ENCODE results near the gene ZNF536.

DNA sequence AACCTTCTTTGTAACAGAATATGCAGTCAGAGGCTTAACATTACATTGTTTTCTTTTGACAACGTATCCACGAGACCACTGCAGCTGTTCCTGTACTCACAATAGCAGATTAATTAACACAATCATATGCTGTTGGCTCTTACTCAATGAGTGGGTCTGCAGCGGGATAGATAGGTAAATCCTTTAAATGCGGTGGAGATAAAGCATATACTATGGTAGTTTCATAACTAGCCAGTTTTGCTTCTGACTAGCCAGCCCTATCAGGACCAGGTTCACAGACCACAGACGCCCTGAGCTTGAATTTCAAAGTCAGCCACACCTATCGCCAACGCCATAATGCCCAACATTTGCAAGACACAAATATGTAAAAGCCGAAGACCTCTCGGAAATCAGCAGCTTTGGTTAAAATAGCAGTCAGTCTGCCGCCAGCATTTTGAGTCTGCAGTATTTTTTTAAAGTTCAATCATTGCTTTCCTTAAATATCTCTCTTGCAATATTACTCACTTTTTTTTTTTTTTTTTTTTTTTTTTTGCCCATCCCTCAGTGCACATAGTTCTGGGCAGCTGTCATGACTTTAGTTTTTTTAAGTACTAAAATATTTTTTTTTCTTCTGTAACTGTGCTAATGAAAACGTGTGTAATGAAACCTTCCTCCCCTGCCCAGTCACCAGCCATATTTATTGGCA is 120.5 kb downstream of the ZNF536 start:
- TF ChIP-seq JUND (IDR thresholded peaks at IDR 0.05; ENCODE audit: low read depth, low read length): no peak
- TF ChIP-seq, protein P1, sequence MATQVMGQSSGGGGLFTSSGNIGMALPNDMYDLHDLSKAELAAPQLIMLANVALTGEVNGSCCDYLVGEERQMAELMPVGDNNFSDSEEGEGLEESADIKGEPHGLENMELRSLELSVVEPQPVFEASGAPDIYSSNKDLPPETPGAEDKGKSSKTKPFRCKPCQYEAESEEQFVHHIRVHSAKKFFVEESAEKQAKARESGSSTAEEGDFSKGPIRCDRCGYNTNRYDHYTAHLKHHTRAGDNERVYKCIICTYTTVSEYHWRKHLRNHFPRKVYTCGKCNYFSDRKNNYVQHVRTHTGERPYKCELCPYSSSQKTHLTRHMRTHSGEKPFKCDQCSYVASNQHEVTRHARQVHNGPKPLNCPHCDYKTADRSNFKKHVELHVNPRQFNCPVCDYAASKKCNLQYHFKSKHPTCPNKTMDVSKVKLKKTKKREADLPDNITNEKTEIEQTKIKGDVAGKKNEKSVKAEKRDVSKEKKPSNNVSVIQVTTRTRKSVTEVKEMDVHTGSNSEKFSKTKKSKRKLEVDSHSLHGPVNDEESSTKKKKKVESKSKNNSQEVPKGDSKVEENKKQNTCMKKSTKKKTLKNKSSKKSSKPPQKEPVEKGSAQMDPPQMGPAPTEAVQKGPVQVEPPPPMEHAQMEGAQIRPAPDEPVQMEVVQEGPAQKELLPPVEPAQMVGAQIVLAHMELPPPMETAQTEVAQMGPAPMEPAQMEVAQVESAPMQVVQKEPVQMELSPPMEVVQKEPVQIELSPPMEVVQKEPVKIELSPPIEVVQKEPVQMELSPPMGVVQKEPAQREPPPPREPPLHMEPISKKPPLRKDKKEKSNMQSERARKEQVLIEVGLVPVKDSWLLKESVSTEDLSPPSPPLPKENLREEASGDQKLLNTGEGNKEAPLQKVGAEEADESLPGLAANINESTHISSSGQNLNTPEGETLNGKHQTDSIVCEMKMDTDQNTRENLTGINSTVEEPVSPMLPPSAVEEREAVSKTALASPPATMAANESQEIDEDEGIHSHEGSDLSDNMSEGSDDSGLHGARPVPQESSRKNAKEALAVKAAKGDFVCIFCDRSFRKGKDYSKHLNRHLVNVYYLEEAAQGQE (IDR thresholded peaks at IDR 0.05; ENCODE audit: low read depth, low read length): no peak
- TF ChIP-seq, protein P2, sequence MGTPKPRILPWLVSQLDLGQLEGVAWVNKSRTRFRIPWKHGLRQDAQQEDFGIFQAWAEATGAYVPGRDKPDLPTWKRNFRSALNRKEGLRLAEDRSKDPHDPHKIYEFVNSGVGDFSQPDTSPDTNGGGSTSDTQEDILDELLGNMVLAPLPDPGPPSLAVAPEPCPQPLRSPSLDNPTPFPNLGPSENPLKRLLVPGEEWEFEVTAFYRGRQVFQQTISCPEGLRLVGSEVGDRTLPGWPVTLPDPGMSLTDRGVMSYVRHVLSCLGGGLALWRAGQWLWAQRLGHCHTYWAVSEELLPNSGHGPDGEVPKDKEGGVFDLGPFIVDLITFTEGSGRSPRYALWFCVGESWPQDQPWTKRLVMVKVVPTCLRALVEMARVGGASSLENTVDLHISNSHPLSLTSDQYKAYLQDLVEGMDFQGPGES (IDR thresholded peaks at IDR 0.05): no peak
- TF ChIP-seq, protein P3, sequence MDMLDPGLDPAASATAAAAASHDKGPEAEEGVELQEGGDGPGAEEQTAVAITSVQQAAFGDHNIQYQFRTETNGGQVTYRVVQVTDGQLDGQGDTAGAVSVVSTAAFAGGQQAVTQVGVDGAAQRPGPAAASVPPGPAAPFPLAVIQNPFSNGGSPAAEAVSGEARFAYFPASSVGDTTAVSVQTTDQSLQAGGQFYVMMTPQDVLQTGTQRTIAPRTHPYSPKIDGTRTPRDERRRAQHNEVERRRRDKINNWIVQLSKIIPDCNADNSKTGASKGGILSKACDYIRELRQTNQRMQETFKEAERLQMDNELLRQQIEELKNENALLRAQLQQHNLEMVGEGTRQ (IDR thresholded peaks at IDR 0.05; ENCODE audit: borderline replicate concordance, low read depth, low read length): no peak
- no peak for TF ChIP-seq CREB1 (IDR thresholded peaks at IDR 0.05; ENCODE audit: low read depth)
- no peak for TF ChIP-seq SMC3 (IDR thresholded peaks at IDR 0.05; ENCODE audit: borderline replicate concordance, low read length)
- TF ChIP-seq, protein P4, sequence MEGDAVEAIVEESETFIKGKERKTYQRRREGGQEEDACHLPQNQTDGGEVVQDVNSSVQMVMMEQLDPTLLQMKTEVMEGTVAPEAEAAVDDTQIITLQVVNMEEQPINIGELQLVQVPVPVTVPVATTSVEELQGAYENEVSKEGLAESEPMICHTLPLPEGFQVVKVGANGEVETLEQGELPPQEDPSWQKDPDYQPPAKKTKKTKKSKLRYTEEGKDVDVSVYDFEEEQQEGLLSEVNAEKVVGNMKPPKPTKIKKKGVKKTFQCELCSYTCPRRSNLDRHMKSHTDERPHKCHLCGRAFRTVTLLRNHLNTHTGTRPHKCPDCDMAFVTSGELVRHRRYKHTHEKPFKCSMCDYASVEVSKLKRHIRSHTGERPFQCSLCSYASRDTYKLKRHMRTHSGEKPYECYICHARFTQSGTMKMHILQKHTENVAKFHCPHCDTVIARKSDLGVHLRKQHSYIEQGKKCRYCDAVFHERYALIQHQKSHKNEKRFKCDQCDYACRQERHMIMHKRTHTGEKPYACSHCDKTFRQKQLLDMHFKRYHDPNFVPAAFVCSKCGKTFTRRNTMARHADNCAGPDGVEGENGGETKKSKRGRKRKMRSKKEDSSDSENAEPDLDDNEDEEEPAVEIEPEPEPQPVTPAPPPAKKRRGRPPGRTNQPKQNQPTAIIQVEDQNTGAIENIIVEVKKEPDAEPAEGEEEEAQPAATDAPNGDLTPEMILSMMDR (IDR thresholded peaks at IDR 0.05 in 2 of 3, conservative IDR thresholded peaks at IDR 0.05 in 1 of 3; ENCODE audit: control insufficient read depth in 2 of 3, extremely low read depth in 1 of 3, insufficient read depth in 1 of 3, low read depth in 3 of 3, low read length in 3 of 3): no peak
- TF ChIP-seq, protein P5, sequence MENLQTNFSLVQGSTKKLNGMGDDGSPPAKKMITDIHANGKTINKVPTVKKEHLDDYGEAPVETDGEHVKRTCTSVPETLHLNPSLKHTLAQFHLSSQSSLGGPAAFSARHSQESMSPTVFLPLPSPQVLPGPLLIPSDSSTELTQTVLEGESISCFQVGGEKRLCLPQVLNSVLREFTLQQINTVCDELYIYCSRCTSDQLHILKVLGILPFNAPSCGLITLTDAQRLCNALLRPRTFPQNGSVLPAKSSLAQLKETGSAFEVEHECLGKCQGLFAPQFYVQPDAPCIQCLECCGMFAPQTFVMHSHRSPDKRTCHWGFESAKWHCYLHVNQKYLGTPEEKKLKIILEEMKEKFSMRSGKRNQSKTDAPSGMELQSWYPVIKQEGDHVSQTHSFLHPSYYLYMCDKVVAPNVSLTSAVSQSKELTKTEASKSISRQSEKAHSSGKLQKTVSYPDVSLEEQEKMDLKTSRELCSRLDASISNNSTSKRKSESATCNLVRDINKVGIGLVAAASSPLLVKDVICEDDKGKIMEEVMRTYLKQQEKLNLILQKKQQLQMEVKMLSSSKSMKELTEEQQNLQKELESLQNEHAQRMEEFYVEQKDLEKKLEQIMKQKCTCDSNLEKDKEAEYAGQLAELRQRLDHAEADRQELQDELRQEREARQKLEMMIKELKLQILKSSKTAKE (IDR thresholded peaks at IDR 0.05; ENCODE audit: low read depth, poor library complexity, severe bottlenecking): no peak
- TF ChIP-seq POLR2AphosphoS2 (IDR thresholded peaks at IDR 0.05; ENCODE audit: low read depth, low read length): no peak
- no peak for TF ChIP-seq CBFB (IDR thresholded peaks at IDR 0.05; ENCODE audit: low read depth)
- no peak for TF ChIP-seq TARDBP (IDR thresholded peaks at IDR 0.05; ENCODE audit: borderline replicate concordance)
- TF ChIP-seq BHLHE40 (IDR thresholded peaks at IDR 0.05; ENCODE audit: borderline replicate concordance in 1 of 2, low read depth in 2 of 2, low read length in 1 of 2): no peak
- TF ChIP-seq HDAC6 (IDR thresholded peaks at IDR 0.05; ENCODE audit: unreplicated experiment): no peak
